IMR-90 (cell line): ENCODE results near the gene MDM4. TPM values are rescaled to one million over a fixed set of nuclear protein-coding genes. Genes with fewer than 3 reads are reported as not detected.
A peak's percentile ranks its signal among the peaks of the same experiment; 100 is the strongest.

Experiments
- ATAC-seq: fragments of 200-7000 bp; cut with Tn5 transposase; 2 replicates; pipeline ENCODE4 v1.9.1; 2020; ENCODE audit warnings: low read depth, mild to moderate bottlenecking, moderate library complexity
- BruUV-seq: library from RNA; stranded (reverse); fragments of 400-500 nt; replicated peaks from 2 replicates; lab custom pipeline; 2021; lab: Mats Ljungman, UMichigan
- CTCF ChIA-PET: fragments of 300-600 bp; formaldehyde crosslinking; extraction: SDS; loops from one replicate; lab custom pipeline; 2021; ENCODE audit warnings: antibody characterized with exemption; lab: Yijun Ruan, JAX
- POLR2A ChIA-PET: fragments of 300-600 bp; sonication (Branson Sonifier 250); formaldehyde crosslinking; loops from one replicate; lab custom pipeline; 2022; ENCODE audit warnings: antibody characterized with exemption; ENCODE audit not compliant: unreplicated experiment; lab: Charles Lee
- DNase-seq: peaks from one replicate; pipeline ENCODE4 v3.0.0; 2013
- H2AFZ ChIP-seq: replicated peaks from 2 replicates; pipeline ENCODE3; 2013; ENCODE audit warnings: low read length, mild to moderate bottlenecking; ENCODE audit not compliant: poor library complexity
- H2AK5ac ChIP-seq: 2 replicates; pipeline ENCODE4 v1.6.1; 2013; ENCODE audit warnings: low read depth, low read length, inconsistent platforms
- H2AK9ac ChIP-seq: replicated peaks from 2 replicates; pipeline ENCODE3; 2013; ENCODE audit warnings: mild to moderate bottlenecking, low read depth, low read length, moderate library complexity; ENCODE audit not compliant: poor library complexity
- H2BK120ac ChIP-seq: 2 replicates; pipeline ENCODE4 v1.6.1; 2013; ENCODE audit warnings: low read depth, low read length, inconsistent platforms
- H2BK15ac ChIP-seq: 3 replicates; pipeline ENCODE4 v1.6.1; 2013; ENCODE audit warnings: low read depth, low read length, inconsistent platforms
- H2BK20ac ChIP-seq: 2 replicates; pipeline ENCODE4 v1.6.1; 2013; ENCODE audit warnings: low read depth, mild to moderate bottlenecking, inconsistent platforms, low read length, moderate library complexity
- H2BK5ac ChIP-seq: 2 replicates; pipeline ENCODE4 v1.6.1; 2013; ENCODE audit warnings: mild to moderate bottlenecking, low read depth, low read length, inconsistent platforms; ENCODE audit not compliant: poor library complexity, severe bottlenecking
- H3K14ac ChIP-seq: replicated peaks from 2 replicates; pipeline ENCODE4 v1.6.1; 2013; ENCODE audit warnings: low read depth, low read length, inconsistent platforms
- H3K18ac ChIP-seq: 2 replicates; pipeline ENCODE4 v1.6.1; 2013; ENCODE audit warnings: low read depth, low read length, control low read depth
- H3K23ac ChIP-seq: 2 replicates; pipeline ENCODE4 v1.6.1; 2013; ENCODE audit warnings: low read depth, low read length, inconsistent platforms
- H3K27ac ChIP-seq: 2 replicates; pipeline ENCODE4 v1.5.1; 2013; ENCODE audit warnings: mild to moderate bottlenecking, control low read depth, low read length; ENCODE audit not compliant: insufficient read depth
- H3K27me3 ChIP-seq: 2 replicates; pipeline ENCODE4 v1.6.1; 2013; ENCODE audit warnings: low read length; ENCODE audit not compliant: control insufficient read depth, insufficient read depth
- H3K36me3 ChIP-seq: 2 replicates; pipeline ENCODE4 v1.6.1; 2013; ENCODE audit warnings: low read length, mixed read lengths; ENCODE audit not compliant: control insufficient read depth, insufficient read depth
- H3K4ac ChIP-seq: 2 replicates; pipeline ENCODE4 v1.6.1; 2013; ENCODE audit warnings: low read depth, low read length, inconsistent platforms
- H3K4me1 ChIP-seq: 2 replicates; pipeline ENCODE4 v1.6.1; 2013; ENCODE audit warnings: low read length, mixed read lengths; ENCODE audit not compliant: control insufficient read depth, insufficient read depth
- H3K4me2 ChIP-seq: 2 replicates; pipeline ENCODE4 v1.6.1; 2013; ENCODE audit warnings: low read depth, mild to moderate bottlenecking, control low read depth, low read length, moderate library complexity
- H3K4me3 ChIP-seq: 2 replicates; pipeline ENCODE4 v1.5.1; 2013; ENCODE audit warnings: low read depth, mild to moderate bottlenecking, control low read depth, low read length, moderate library complexity; ENCODE audit not compliant: insufficient read depth
- H3K56ac ChIP-seq: 2 replicates; pipeline ENCODE4 v1.6.1; 2013; ENCODE audit warnings: low read length, inconsistent platforms; ENCODE audit not compliant: insufficient read depth; ENCODE audit errors: extremely low read depth
- H3K79me1 ChIP-seq, 2 experiments: 2 replicates each; pipeline ENCODE4 v1.6.1; 2013; ENCODE audit warnings: low read length in 2 of 2, inconsistent platforms in 1 of 2, low read depth in 1 of 2
- H3K9ac ChIP-seq: 2 replicates; pipeline ENCODE4 v1.6.1; 2013; ENCODE audit warnings: low read depth, low read length, control low read depth
- H3K9me1 ChIP-seq: 2 replicates; pipeline ENCODE4 v1.6.1; 2013; ENCODE audit warnings: low read length, inconsistent platforms; ENCODE audit not compliant: insufficient read depth
- H3K9me3 ChIP-seq: 2 replicates; pipeline ENCODE4 v1.6.1; 2013; ENCODE audit warnings: low read length; ENCODE audit not compliant: control insufficient read depth, insufficient read depth
- H4K20me1 ChIP-seq: 2 replicates; pipeline ENCODE4 v1.6.1; 2013; ENCODE audit warnings: low read length, inconsistent platforms; ENCODE audit not compliant: insufficient read depth
- H4K5ac ChIP-seq: 2 replicates; pipeline ENCODE4 v1.6.1; 2013; ENCODE audit warnings: mild to moderate bottlenecking, low read depth, low read length, control low read depth
- H4K8ac ChIP-seq, 2 experiments: 2 replicates each; pipeline ENCODE4 v1.6.1; 2013; ENCODE audit warnings: low read depth in 2 of 2, low read length in 2 of 2, control low read depth in 1 of 2, inconsistent platforms in 1 of 2
- H4K91ac ChIP-seq: 2 replicates; pipeline ENCODE4 v1.6.1; 2013; ENCODE audit warnings: low read depth, low read length, inconsistent platforms; ENCODE audit not compliant: insufficient read depth
- BHLHE40 ChIP-seq: fragments of 150-350 bp; IDR thresholded peaks from 2 replicates; pipeline ENCODE4 v1.6.1; 2016; ENCODE audit warnings: mild to moderate bottlenecking, low read depth, low read length
- CEBPB ChIP-seq: IDR thresholded peaks from 2 replicates; pipeline ENCODE4 v1.6.1; 2012; ENCODE audit warnings: low read depth, low read length, improper control_type of control experiment
- CHD1 ChIP-seq: IDR thresholded peaks from 2 replicates; pipeline ENCODE4 v1.6.1; 2012; ENCODE audit warnings: low read depth, low read length, improper control_type of control experiment
- CTCF ChIP-seq: conservative IDR thresholded peaks from 2 replicates; pipeline ENCODE4 v1.5.1; 2012; ENCODE audit warnings: mild to moderate bottlenecking, low read depth, low read length, improper control_type of control experiment
- ELK1 ChIP-seq: fragments of 150-350 bp; IDR thresholded peaks from 2 replicates; pipeline ENCODE4 v1.6.1; 2016; ENCODE audit warnings: low read depth, mild to moderate bottlenecking, low read length, moderate library complexity, borderline replicate concordance
- FOS ChIP-seq: fragments of 150-350 bp; IDR thresholded peaks from 2 replicates; pipeline ENCODE4 v1.6.1; 2016; ENCODE audit warnings: low read depth, low read length
- MAFK ChIP-seq: IDR thresholded peaks from 2 replicates; pipeline ENCODE4 v1.6.1; 2012; ENCODE audit warnings: low read depth, low read length, improper control_type of control experiment
- MAZ ChIP-seq: IDR thresholded peaks from 2 replicates; pipeline ENCODE4 v1.6.1; 2012; ENCODE audit warnings: low read depth, mild to moderate bottlenecking, low read length, improper control_type of control experiment, moderate library complexity, borderline replicate concordance
- MXI1 ChIP-seq: IDR thresholded peaks from 2 replicates; pipeline ENCODE4 v1.6.1; 2012; ENCODE audit warnings: low read depth, mild to moderate bottlenecking, low read length, moderate library complexity, borderline replicate concordance
- NFE2L2 ChIP-seq: fragments of 150-350 bp; IDR thresholded peaks from 2 replicates; pipeline ENCODE4 v1.6.1; 2016; ENCODE audit warnings: low read depth, mild to moderate bottlenecking, low read length
- POLR2A ChIP-seq: IDR thresholded peaks from 2 replicates; pipeline ENCODE4 v1.6.1; 2012; ENCODE audit warnings: mild to moderate bottlenecking, low read depth, low read length
- RAD21 ChIP-seq: IDR thresholded peaks from 2 replicates; pipeline ENCODE4 v1.6.1; 2012; ENCODE audit warnings: low read length, improper control_type of control experiment
- RCOR1 ChIP-seq: IDR thresholded peaks from 2 replicates; pipeline ENCODE4 v1.6.1; 2012; ENCODE audit warnings: mild to moderate bottlenecking, low read length, improper control_type of control experiment; ENCODE audit not compliant: insufficient replicate concordance
- RFX5 ChIP-seq: IDR thresholded peaks from 2 replicates; pipeline ENCODE4 v1.8.0; 2012; ENCODE audit warnings: low read depth, mild to moderate bottlenecking, low read length, moderate library complexity
- SMC3 ChIP-seq: fragments of 150-350 bp; IDR thresholded peaks from 2 replicates; pipeline ENCODE4 v1.6.1; 2016; ENCODE audit warnings: low read depth, mild to moderate bottlenecking, antibody characterized with exemption, low read length, moderate library complexity
- USF2 ChIP-seq: fragments of 150-350 bp; IDR thresholded peaks from 2 replicates; pipeline ENCODE4 v1.6.1; 2017; ENCODE audit warnings: mild to moderate bottlenecking, antibody characterized with exemption, low read length, low read depth
- WGBS, 2 experiments: methylation state at CpG; one replicate each; pipeline versions ENCODE4 v1.1.5 to v1.1.7; 2013; ENCODE audit warnings: missing lambda C conversion rate in 2 of 2; ENCODE audit not compliant: insufficient read length in 1 of 2; ENCODE audit errors: extremely low coverage in 2 of 2; 5-methylcytosine and 5-hydroxymethylcytosine counted together
- dilution Hi-C: fragments of 300-500 bp; cut with HindIII; formaldehyde crosslinking; loops from one replicate; pipeline ENCODE4 v1.14.3; 2018; ENCODE audit warnings: low sequenced_read_pairs; ENCODE audit not compliant: unreplicated experiment
- in situ Hi-C: fragments of 300-500 bp; cut with MboI; formaldehyde crosslinking; loops from 3 replicates; pipeline ENCODE4 v1.14.3; 2019; ENCODE audit warnings: low sequenced_read_pairs, inconsistent platforms, mixed read lengths
- intact Hi-C: fragments of 100-400 bp; cut with micrococcal nuclease; formaldehyde crosslinking; loops from 2 replicates; pipeline ENCODE4 v1.10.0; 2022
- polyA plus RNA-seq, 3 experiments: library from polyadenylated mRNA; depleted of rRNA; stranded (reverse); fragments of >200 nt; gene quantifications; 2 replicates each; pipeline ENCODE4 v1.2.3, GENCODE V29; 2012; ENCODE audit warnings: low replicate concordance in 1 of 3
- total RNA-seq: library from RNA; depleted of rRNA; stranded (reverse); fragments of >200 nt; gene quantifications from 2 replicates; pipeline ENCODE4 v1.2.3, GENCODE V29; 2012

Gene MDM4
- total and polyA plus RNA-seq, 2 of the 4 experiments (the other 2 are of a cell fraction), result 7.4 to 20.1 TPM

GRCh38 chr1:204476563-204476962 lies 39.6 kb upstream of the MDM4 start:
- intact Hi-C loops (loop anchor here (2.0 kb wide), 1 partner anchor 20 kb away; no protein-coding TSS in a partner anchor), dilution Hi-C loops (no loop called here), in situ Hi-C loops (no loop called here)
- Histone ChIP-seq H3K9me1 (peaks cover 18% of the 10 kb centered on the region; the same call in 1 of the 2 replicates), H3K23ac (no peak overlapping the region), H2BK5ac (no peak overlapping the region), H3K4me3 (no peak overlapping the region), H2BK120ac (no peak overlapping the region), H3K14ac (no peak overlapping the region), H4K91ac (no peak overlapping the region), H3K27me3 (peaks cover 8% of the 10 kb centered on the region), H3K18ac (no peak overlapping the region), H3K56ac (no peak overlapping the region), H3K4me2 (no peak overlapping the region), H3K4ac (no peak overlapping the region), H3K4me1 (peaks cover 6% of the 10 kb centered on the region; the same call in 1 of the 2 replicates), H2AK9ac (peak overlapping the region; percentile 31), H3K9ac (no peak overlapping the region), H2AFZ (no peak overlapping the region), H3K27ac (no peak overlapping the region), H3K9me3 (no peaks in the 10 kb centered on the region), H2BK20ac (no peak overlapping the region), H4K5ac (no peak overlapping the region), H4K8ac (no peak overlapping the region), H3K79me1 (no peaks in the 10 kb centered on the region), H2AK5ac (no peak overlapping the region), H3K36me3 (no peaks in the 10 kb centered on the region), H4K20me1 (peaks cover 24% of the 10 kb centered on the region), H2BK15ac (no peak overlapping the region)
- ATAC-seq, result no peak
- 86% methylated on average over 2 of the region's 5 CpGs; no CpG with 5 or more reads in 1 of the 2 experiments for WGBS, 2 experiments
- POLR2A ChIA-PET, result no interaction called here
- no TSS peak for BruUV-seq
- DNase-seq, result no peak
- TF ChIP-seq RCOR1 (no peak), RAD21 (no peak), MXI1 (no peak), FOS (no peak), MAFK (no peak), RFX5 (no peak), CTCF (no peak), MAZ (no peak), USF2 (no peak), ELK1 (no peak), NFE2L2 (no peak), CEBPB (no peak), POLR2A (no peak), SMC3 (no peak), BHLHE40 (no peak), CHD1 (no peak)
- CTCF ChIA-PET, result no interaction called here
